Esophagus squamous epithelium (tissue), 4 donors: Measurements from ENCODE around the gene GRB2.

ENCODE experiments used
- POLR2A ChIP-seq, 4 donors: fragments of 450-650 bp; IDR thresholded peaks; one replicate each; pipeline ENCODE4 v1.6.1; 2017; ENCODE audit warnings: antibody characterized with exemption in 4 of 4, mild to moderate bottlenecking in 4 of 4, moderate library complexity in 3 of 4
- TF ChIP-seq, protein P1 (sequence below), 6 experiments: fragments of 450-650 bp in 4 of 6; fragments of 200-600 bp in 2 of 6; sonication (generic) in 2 of 6; IDR thresholded peaks; one replicate each; pipeline ENCODE4 v1.5.1; 2016 to 2019; ENCODE audit warnings: antibody characterized with exemption in 6 of 6, mild to moderate bottlenecking in 4 of 6, moderate library complexity in 4 of 6

DNA sequence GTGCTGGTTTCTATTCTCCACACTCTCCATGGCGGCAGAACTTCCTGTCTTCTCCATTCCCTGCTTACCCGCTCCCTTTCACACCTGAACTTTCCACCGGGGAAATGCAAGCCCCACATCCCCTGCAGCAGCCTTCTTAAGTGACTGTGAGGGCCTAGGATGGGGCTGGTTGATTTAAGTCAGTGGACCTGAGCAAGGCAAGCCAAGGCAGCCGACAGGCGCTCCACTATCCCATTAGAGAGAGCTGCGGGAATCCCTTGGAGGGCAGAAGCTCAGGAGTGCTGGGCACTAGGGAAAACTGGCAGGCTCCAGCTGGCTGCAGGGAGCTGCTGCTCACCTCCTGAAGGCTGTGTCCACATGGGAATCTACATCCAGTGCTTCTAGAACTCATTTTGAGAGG, 80.1 kb downstream of the GRB2 start:
- TF ChIP-seq, protein P1, sequence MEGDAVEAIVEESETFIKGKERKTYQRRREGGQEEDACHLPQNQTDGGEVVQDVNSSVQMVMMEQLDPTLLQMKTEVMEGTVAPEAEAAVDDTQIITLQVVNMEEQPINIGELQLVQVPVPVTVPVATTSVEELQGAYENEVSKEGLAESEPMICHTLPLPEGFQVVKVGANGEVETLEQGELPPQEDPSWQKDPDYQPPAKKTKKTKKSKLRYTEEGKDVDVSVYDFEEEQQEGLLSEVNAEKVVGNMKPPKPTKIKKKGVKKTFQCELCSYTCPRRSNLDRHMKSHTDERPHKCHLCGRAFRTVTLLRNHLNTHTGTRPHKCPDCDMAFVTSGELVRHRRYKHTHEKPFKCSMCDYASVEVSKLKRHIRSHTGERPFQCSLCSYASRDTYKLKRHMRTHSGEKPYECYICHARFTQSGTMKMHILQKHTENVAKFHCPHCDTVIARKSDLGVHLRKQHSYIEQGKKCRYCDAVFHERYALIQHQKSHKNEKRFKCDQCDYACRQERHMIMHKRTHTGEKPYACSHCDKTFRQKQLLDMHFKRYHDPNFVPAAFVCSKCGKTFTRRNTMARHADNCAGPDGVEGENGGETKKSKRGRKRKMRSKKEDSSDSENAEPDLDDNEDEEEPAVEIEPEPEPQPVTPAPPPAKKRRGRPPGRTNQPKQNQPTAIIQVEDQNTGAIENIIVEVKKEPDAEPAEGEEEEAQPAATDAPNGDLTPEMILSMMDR (IDR thresholded peaks at IDR 0.05), result no peak
- TF ChIP-seq POLR2A (IDR thresholded peaks at IDR 0.05), result no peak
